OCI-LY3 (cell line): ENCODE data around the gene ZCCHC4.

Experiments
- CTCF ChIP-seq: fragments of 200-600, 300-600 bp; sonication (generic); IDR thresholded peaks from 2 replicates; pipeline ENCODE4 v1.5.1; 2014; ENCODE audit warnings: antibody characterized with exemption, low read length, low read depth
- EZH2phosphoT487 ChIP-seq: fragments of 200-600 bp; shearing (Covaris generic); IDR thresholded peaks from 2 replicates; pipeline ENCODE4 v1.6.1; 2018; ENCODE audit warnings: antibody characterized with exemption, mixed run types, low read depth

- TF ChIP-seq CTCF (no peak), EZH2phosphoT487 (no peak)
Measured at GRCh38 chr4:25367877-25368276, 55.3 kb downstream of the ZCCHC4 start.
